DMS153 (cell line): ENCODE data around the gene FAM174C.

Experiments
- DNase-seq: peaks from one replicate; lab custom pipeline; 2025; lab: John Stamatoyannopoulos, UW

FAM174C gene

GRCh38 chr19:1286487-1287353 is 11.4 kb downstream of the FAM174C start:
- DNase-seq = no peak

DNA sequence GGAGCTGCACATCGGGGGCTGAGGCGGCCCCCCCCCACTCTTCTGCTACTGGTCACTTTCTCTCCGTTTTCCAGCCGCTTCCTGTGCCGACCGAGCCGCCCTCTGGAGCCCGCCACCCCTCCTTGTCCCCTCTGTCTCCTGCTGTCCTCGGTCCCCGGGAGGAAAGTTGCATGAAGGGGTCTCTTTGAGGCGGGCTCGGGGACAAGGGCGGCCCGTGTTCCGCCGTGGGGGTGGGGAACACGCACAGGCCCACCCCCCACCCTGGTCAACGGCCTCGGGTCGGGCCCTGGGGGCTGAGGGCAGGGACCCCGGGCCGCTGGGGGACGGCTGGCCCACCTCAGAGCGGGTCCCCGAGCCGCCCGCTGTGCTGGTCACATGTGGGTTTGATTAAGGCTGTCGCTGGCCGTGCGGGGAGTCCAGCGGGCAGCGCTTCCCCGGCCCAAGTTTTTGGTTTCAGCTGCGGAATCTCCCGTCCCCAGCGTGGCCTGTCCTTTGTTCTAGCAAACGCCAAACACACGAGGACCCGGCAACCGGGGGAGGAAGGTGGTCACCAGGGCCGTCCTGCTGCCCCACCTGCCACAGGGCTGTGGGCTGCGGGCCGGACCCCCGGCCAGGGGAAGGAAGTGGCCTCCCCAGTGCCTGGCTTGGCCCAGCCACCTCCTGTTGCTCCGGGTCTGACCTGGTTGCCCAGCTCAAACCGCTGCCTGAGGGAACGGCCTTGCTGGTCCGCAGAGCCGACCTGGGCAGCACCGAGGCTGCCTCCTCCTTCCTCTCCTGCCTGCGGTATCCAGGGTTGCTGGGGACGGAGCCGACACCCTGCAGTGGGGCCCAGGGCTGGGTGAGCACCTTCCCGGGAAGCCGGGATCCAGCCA is 12.3 kb downstream of the FAM174C start:
- no peak for DNase-seq

- no peak for DNase-seq
Measured at GRCh38 chr19:1288226-1288612, 12.9 kb downstream of the FAM174C start.

- DNase-seq = no peak
Measured at GRCh38 chr19:1288833-1289685, 13.7 kb downstream of the FAM174C start.

DNA sequence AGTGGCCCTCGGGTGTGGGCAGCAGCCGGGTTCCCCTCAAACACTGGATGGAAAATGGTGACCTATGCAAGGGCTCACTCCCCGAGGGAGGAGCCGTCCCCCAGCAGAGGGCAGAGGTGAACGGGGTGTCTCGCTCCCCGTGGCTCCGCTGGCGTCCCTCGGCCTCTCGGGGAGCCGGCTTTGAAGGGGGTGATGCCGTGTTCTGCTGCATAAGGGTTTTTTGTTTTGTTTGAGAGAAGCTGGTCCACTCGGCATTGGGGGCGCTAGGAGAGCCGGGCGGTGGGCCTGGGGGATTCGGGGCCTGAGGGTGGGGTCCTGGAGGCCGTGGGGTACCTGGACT is 14.3 kb downstream of the FAM174C start:
- no peak for DNase-seq

GRCh38 chr19:1290196-1290702 is 14.9 kb downstream of the FAM174C start:
- DNase-seq = no peak

DNA sequence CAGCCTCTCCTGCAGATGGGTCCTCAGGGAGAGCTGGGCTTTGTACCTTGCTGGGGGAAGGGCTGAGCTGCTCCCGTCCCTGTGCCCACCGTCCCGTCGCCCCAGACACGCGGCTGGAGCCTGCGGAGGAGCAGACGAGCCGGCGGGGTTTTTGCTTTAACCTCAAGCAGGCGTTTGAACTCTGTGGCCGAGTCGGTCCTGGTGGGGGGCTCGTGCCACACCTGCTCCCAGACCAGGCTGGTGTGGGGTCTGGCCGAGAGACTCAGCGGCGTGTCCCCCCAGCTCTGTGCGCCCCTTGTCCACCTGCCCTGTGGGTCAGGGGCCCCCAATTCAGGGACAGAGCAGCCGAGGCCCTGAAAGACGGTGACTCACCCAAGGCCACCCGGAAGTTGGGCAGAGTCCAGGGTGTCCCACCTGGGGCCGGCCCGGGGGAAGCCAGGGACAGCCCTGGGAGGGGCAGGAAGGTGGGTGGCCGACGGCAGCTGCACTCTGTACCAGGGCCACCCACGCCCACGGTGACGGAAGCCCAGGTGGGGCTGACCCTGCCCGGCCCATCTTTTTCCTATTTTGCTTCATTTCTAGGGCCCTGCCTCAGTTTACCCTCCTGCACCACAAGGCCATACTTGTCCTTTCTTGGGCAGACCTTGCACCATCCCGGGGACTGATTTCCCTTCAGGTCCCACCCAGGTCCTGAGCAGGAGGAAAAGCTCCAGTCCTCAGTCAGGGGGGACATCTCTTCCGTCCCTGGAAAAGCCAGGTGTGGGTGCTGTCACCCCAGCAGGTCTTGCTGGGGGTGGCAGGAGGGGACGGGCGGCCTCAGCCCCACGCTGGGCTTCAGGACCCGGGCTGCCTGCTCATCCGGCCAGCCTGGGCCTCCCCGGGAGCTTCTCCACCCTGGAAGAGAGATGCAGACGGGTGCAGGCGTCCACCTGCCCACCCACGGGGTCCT is 15.6 kb downstream of the FAM174C start:
- DNase-seq = no peak

GRCh38 chr19:1291761-1292418 is 16.6 kb downstream of the FAM174C start:
- no peak for DNase-seq

DNA sequence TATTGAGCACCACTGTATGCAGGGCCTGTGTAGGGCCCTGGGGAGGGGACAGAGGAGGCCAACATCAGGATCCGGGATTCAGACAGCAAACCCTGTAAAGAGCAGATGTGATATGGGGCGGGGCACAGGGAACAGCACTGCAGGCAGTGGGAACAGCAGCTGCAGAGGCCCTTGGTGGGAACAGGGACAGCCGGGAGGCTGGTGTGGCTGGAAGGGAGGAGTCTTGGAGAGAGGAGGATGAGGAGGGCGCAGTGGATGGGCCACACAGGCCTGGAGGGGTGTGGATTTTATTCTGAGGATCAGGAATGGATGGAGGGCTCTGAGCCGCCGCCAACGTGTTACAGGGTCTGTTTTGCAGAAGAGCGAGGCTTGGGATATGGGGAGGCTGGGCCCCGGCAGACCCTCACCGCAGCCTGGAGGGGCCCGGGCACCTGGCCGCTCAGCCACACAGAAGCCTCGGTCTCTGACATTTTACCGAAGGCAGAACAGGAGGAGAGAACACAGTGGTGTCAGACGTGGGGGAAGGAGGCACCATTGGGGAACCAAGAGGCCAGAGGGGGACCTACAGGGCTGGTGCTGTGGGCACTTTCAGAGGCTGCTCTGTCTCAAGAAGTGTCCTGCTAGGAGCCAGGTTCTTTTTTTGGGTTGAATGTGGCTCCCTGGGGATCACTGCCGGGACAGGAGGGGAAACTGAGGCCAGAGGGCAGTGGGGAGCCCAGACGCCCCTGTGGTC is 17.3 kb downstream of the FAM174C start:
- DNase-seq = no peak

- no peak for DNase-seq
Measured at GRCh38 chr19:1293782-1294604, 18.7 kb downstream of the FAM174C start.

- DNase-seq = no peak
Measured at GRCh38 chr19:1294688-1295087, 19.4 kb downstream of the FAM174C start.

DNA sequence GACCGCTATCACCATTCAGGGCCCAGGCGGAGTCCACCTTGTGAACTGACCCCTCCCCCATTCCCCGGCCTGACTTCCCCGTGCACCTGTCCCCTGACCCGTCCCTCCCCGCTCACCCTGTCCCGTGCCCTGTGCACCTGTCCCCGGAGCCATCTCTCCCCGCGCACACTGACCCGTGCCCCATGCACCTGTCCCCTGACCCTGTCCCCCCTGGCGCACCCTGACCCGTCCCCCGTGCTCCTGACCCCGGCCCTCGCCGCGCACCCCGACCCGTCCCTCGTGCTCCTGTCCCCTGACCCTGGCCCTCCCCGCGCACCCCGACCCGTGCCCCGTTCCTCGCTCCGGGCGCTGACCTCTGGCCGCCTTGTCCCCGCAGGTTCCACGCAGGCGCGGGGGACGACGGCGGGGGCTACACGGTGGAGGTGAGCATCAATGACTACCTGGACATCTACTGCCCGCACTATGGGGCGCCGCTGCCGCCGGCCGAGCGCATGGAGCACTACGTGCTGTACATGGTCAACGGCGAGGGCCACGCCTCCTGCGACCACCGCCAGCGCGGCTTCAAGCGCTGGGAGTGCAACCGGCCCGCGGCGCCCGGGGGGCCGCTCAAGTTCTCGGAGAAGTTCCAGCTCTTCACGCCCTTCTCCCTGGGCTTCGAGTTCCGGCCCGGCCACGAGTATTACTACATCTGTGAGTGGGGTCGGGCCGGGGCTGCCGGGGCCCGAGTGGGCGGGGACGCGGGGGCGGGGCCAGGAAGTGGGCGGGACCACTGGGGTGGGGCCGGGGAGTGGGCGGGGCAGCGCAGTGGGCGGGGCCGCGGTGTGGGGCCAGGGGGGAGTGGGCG is 20.1 kb downstream of the FAM174C start:
- no peak for DNase-seq

GRCh38 chr19:1296078-1296477 is 20.7 kb downstream of the FAM174C start:
- no peak for DNase-seq

DNA sequence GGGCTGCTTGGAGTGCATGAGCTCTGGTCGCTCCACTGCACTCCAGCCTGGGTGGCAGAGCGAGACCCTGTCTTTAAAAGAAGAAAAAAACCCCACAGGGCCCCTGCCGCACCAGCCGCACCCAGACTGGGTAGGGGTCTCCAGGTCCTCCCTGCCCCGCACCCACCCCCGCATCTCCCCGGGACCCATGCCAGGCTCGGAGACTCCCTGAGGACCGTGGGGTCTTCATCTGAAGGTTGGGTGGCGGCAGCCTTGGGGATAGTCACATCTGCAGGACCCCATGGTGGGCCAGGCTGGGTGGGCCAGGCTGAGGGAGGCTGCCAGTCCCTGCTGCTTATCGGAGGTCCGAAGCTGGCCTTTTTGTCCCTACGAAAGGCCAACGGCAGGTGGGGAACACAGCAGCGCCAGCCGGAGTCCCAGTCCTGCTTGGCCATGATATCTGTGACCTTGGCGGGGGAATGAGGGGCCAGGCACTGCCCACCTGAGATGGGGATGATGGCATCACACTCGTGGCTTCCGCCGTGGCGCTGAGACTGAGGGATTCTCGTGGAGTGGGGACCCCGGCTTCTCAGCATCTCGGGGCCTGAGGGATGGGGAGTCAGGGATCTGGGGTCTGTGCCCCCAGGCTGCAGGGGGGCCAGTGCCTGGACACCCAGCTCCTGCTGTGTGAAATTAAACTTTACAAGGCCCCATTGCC is 21.4 kb downstream of the FAM174C start:
- DNase-seq = no peak

- no peak for DNase-seq
Measured at GRCh38 chr19:1298235-1298634, 22.9 kb downstream of the FAM174C start.

GRCh38 chr19:1299801-1300200 is 24.5 kb downstream of the FAM174C start:
- no peak for DNase-seq
